GM19023 (cell line): ENCODE results near the gene NPL.

ENCODE experiments used
- ATAC-seq: cut with Tn5 transposase; IDR thresholded peaks from one replicate; pipeline ENCODE4 v1.9.1; 2021; ENCODE audit warnings: mild to moderate bottlenecking, moderate library complexity; ENCODE audit not compliant: unreplicated experiment

The NPL gene

DNA sequence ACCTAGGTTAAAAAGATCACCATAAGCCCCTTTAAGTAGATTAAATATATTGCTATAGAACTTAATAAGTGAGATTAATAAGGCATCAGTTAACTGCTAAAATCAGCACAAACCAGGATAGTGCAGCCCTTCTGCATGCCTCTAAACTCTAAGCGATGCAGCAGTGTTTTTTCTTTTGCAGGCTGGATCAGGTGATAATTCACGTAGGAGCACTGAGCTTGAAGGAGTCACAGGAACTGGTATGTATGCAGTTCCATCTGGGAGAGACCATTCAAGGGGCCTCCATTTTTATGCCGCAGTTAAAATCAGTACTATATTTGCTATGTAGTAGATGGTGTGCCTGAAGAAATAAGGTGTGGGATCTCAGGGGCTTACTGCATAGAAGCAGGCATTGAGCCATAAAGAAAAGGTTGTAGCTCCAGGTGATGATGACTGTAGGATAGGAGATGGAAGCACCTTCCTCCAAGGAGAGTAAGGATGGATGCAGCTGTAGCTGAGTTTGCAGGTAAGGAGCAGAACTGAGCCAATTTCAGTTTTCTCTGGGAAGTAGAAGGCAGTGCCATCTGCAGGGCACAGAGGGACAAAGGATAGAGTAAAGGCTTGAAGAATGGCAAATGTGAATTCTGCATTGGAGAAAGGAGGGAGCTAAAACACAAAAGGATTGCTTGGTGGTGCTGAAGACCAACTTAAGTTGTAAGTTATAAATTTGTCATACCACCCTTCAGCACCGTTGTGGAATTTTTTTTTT is 22.6 kb downstream of the NPL start:
- no peak for ATAC-seq

DNA sequence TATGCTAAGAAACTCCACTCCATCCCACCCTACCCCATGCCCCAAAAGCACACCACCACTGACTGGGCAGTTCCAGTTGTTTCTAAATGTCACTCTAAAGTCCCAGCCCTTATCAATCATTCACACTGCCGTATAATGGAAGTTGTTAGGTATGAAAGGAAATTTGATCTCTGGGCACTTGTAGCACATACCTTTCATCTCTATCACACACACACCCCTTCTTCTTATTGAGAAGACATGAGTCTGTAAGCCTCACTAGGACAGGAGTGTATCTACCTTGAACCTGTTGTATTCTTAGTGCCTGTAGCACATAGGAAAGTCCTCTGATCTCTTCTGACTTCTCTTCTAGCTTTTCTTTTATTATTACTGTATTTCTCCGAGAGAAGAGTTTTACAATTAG is 27.3 kb downstream of the NPL start:
- no peak for ATAC-seq

DNA sequence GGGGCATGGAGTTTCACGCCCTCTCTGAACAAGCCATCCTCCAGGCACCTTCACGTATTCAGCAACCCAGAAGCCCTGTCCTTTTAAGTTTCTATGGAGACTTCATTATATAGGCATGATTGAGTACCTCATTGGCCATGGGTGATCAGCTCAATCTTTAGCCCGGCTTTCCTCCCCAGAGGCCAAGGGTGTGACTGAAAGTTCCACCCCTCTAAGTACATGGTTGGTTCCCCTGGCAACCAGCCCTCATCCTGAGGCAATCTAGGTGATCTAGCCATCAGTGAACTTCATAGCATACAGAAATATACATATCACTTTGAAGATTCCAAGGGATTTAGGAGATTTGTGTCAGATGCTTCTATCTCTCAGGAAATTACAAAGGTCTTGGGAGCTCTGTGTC is 28.2 kb downstream of the NPL start:
- ATAC-seq = no peak

DNA sequence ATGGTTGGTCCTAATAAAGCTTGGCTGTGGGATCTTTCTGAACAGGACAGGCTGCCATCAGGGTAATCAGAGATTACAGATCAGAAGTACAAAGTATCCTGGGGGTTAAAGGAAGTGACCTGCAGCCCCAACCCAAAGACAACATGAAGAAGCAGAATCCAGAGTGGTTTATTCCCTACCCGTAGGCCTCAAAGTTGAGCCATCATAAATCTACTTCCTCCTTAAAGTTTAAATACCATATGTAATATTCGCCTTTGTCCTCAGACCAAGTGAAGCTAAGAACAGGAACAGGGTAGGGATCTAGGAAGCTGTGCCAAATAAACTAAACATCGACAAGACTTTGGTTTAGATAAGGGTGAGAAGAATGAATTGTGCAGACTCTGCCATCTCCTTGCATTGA is 33.6 kb downstream of the NPL start:
- no peak for ATAC-seq

DNA sequence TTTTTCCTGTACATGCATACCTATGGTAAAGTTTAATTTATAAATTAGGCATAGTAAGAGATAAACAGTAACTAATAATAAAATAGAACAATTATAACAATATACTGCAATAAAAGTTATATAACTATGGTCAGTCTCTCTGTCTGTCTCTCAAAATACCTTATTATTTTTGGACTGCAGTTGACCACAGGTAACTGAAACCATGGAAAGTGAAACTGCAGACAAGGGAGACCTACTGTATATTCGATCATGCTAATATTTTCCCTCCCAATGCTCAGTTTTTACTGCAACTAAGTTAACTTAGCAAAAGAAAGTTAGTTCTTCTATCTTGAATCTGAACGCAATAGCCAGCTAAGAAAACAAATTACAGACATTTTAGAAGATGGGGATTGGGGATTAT is 37.3 kb downstream of the NPL start:
- ATAC-seq = no peak

DNA sequence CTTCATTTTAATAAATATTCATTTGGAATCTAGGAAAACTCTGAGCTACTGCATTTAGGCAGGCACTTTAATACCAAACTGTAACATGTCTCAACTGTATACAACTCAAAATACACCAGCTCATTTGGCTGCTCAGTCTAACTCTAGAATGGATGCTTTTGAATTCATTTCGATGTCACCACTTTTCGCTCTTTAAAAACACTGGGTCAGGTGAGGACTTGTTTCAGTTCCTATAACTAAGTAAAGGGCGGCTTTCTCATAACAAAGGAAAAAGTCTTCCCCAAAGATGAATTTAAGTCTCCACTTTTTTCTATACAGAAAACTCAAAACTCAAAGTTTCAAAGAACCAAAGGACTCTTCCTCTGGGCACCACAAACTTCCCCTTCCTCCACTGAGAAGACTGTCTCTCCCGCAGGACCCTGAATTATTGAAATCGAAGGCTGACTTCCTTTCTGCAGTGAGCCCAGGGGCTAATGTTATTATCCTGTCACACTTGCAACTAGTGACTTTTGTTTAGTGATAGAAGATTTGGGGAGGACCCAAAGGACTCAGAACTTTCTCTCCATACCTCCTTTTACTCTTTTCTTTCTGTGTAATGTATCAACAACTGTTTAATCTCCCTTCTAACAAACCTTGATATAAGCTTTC is 39.8 kb downstream of the NPL start:
- ATAC-seq = peak; percentile 58

DNA sequence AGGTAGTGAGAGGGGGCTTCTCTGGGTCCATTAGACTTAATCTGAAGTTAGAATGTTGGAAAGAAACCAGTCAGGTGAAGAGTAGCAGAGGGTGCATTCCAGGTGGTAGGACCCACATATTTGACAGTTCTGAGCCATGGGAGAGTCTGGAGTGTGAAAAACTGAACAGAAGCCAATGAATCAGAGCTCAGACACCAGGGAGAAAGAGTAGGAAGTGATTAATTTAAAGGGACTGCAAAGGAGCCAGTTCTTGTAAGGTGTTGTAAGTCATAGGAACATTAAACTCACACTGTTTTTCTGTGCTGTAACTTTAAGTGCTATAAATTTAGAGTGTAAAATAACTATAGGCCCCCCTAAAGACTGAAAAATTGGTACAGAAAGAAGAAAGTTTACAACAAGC is 43.7 kb downstream of the NPL start:
- ATAC-seq = no peak

DNA sequence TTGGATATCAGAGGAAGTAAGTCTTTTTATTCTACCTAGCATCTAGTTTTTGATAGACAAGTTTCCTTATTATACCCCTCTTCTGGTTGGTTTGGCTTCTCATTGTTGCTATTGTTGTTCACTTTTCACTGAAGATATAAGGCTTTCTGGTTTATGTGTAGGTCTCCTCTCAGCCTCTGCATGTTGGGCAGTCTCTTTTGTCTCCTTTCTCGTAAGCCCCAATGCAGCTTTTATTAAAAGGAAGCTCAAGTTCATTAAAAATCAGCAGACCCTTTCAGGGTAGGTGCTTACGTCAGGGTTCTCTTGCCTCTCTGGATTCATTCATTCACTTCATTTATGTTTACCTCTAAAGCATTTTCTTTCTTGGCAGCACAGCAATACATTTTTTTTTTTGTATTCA is 44.8 kb downstream of the NPL start:
- ATAC-seq = no peak

DNA sequence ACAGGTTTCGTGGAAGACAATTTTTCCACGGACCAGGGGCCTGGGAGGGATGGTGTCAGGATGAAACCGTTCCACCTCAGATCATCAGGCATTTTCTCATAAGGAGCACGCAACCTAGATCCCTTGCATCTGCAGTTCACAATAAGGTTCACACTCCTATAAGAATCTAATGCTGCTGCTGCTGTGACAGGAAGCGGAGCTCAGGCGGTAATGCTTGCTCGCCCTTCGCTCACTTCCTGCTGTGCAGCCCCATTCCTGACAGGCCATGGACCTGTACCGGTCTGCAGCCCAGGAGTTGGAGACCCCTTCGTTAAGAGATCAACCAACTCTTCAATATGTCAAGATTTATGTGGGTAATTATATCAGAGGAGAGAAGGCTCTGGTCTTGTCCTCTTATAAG is 46.2 kb downstream of the NPL start:
- ATAC-seq = no peak

DNA sequence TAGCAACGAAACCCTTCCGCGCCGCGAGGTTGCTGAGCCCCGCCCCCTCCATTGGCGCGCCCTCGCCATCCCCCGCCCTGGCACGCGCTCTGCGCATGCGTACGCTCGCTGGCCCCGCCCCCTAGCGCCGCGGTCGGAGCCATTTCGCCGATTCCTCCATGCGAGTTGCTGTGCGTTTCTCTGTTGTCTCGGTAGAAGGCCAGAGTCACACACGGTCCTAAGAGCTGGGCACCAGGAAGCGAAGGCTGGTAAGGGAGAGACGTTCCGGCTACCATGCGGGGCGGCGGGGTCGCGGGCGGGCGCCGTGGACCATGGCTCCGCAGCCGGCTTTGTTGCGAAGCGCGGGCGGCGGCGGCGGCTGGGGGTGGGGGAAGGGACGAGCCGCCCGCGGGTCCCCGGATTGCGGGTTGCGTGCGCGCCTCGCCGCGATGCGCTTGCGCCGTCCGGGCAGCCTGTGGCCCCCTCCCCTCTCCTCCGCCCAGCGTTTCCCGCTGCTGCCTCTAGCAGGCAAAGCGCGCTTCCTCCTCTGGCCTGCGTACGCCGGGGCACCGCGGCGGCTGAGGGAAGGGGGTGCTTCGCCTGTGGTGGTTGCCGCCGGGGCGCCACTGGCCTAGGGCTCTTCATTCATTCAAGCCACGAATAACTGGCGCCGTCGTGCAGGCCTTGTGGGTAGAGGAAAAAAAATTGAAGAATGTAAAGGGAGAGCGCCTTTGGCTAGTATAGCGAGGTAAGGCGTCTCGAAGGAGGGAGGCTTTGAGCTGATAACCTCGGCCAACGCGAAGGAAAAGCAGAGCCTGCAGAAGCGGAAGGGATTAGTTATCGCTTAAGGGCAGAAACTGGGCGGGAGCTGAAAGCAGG is 49.9 kb downstream of the NPL start, which contains the start of gene DHX9:
DHX9 (plus strand) TSS at position 139 of the 858 bp plus-strand sequence. CDS start 3,220 bp downstream, outside the sequence.
- peak; percentile 75 for ATAC-seq

DNA sequence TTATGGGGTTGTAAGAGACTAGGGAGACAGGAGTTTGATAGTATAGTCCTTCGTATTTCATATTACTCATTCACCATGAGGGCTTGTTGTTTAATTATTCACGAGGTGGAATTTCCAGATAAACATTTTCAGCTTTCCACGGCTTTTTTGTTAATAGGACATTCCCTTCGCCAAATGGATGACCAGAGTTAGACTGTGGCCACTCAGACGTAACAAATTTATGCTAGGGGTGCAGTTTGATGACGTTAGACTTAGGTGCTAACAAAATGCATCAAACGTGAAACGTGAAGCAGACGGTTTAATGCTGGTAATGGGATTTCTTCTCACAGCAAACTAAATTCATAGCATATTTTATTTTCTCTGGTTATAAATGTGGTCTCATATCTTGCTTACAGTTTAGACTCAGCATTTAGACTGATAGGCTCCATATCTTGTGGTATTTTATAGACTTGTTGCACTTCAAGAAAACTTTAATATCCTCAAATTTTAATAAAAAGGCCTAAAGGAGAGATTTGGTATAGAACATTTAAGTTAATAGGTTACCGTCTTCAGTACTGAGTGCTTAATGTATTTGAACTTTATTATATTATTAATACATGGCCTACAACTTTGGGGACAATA is 51.9 kb downstream of the NPL start:
- no peak for ATAC-seq

DNA sequence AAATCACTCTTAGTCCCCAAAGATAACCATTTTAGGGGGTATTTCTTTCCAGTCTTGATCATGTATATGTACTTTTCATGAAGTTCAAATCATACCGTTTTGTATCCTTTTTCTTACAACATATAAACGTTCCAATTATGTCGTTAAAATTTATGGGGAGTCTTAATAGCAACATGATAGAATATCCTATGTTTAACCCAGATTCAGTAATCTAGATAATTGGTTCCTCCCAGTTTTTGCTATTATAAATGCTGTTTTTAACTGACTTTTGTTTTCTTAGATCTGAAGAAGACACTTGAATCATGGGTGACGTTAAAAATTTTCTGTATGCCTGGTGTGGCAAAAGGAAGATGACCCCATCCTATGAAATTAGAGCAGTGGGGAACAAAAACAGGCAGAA is 52.7 kb downstream of the NPL start:
- ATAC-seq = no peak

DNA sequence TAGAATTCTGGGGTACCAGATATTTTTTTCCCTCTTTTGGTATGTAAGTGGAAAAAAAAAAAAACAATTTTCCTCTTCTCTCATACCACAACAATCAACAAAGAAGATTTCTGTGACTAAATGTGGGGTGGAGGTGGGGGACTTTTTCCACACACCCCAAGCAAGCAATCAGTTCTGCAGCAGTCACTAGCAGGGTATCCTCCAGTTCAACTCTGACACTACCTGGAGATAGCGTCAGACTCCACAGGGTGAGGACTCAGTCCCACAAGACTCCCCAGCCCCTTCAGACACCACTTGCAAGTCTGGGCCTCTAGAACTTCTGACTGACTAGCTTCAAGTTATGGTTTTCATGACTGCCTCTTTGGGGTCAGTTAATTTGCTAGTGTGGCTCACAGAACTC is 55.8 kb downstream of the NPL start:
- ATAC-seq = no peak

DNA sequence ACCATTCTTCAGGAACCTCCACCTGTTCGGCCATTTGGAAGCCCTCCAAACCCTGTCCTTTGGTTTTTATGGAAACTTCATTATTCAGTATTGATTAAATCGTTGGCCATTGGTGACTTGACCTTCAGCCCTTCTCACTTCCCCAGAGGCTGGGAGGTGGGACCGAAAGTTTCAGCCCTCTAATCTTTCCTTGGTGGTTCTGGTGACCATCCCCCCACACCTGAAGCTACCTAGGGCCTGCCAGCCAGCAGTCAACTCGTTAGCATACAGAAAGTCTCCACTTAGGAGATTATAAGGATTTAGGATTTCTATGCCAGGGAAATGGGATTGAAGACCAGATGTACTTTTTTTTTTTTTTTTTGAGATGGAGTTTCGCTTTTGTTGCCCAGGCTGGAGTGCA is 56.3 kb downstream of the NPL start:
- no peak for ATAC-seq

DNA sequence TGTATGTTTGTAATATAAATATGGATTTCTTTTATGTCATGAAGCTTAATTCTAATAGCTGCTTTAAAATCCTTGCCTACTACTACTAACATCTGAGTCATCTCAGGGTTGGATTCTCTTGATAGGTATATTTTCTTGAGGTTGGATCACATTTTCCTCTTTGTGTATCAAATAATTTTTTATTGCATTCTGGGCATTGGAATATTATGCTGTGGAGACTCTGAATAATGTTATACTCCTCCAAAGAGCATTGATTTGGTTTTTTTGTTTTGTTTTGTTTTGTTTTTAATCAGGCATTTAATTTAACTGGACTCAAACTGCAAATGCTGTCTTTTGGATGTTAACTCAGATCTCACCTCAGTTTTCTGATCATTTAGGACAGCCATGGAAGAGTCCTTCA is 57.5 kb downstream of the NPL start:
- no peak for ATAC-seq

DNA sequence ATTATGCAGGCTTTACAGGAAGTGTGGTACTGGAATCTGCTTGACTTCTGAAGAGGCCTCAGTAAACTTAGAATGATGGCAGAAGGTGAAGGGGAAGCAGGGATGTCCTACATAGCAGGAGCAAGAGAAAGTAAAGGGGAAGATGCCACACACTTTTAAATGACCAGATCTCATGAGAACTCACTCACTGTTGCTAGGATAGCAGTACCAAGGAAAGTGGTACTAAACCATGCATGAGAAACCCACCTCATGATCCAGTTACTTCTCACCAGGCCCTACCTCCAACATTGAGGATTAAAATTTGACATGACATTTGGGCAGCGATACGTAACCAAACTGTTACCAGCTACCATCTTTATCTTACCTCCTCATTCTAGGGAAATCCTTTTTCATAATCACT is 59.2 kb downstream of the NPL start:
- no peak for ATAC-seq

DNA sequence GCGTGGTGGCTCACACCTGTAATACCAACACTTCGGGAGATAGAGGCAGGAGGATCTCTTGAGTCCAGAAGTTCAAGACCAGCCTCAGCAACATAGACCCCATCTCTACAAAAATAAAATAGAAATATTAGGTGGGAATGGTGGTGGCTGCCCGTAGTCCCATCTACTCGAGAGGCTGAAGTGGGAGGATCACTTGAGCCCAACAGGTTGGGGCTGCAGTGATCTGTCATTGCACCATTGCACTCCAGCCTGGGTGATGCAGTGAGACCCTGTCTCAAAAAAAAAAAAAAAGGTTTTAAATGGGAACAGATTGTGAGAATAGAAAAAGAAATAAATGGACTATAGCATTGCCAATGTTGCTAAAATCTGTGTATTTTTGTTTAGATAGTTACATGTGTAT is 60.7 kb downstream of the NPL start:
- no peak for ATAC-seq

DNA sequence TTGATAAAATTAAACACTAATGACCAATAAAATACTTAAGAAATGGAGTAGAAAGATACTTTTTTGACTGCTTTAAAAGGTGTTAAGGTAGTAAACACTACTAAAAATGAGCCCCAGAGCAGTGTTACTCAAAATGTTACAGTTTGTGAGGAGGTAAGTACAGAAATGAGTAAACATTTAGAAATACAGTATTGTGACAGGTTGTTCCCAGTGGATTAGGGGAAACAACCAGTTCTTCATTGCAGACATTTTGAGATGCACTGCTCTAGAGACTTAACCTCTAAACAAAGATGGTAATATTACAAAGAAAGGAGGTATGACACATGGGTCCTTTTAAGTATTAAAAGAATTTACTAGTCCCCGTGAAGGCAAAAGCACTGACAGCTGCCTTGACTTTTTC is 62.3 kb downstream of the NPL start:
- no peak for ATAC-seq

DNA sequence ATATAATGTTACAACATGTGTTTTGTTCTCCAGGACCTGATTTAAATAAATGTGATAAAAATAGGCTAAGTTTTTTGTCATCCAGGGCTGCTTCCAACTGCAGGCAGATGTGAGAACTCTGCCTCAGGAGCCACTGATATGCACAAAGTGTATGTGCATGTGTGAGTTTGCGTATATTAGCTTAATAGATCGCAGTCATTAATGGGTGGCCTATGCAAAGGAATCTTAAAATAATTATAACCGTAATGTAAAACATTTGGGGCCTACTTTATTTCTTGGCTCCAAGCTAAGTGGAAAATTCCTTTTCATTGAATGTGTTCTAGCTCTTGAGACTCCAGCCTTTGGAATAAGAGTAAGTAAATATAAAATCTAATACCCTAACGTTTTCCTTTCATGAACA is 66.3 kb downstream of the NPL start:
- ATAC-seq = no peak

DNA sequence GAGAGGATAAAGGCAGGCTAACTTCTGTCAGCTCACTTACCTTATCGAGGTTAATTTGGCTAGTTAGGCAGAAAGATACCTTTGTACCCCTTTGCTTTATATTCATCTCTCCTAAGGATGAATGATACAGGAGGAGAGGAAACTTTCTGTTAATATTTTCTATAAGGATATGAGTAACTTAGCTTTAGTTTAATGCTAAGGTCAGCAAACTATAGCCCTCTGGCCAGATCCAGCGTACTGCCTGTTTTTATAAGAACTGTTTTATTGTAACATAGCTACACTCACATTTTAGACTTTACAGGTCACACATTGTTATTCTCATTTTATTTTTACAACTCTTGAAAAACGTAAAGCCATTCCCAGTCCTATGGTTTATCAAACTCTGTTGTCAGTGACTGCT is 67.6 kb downstream of the NPL start:
- ATAC-seq = no peak

DNA sequence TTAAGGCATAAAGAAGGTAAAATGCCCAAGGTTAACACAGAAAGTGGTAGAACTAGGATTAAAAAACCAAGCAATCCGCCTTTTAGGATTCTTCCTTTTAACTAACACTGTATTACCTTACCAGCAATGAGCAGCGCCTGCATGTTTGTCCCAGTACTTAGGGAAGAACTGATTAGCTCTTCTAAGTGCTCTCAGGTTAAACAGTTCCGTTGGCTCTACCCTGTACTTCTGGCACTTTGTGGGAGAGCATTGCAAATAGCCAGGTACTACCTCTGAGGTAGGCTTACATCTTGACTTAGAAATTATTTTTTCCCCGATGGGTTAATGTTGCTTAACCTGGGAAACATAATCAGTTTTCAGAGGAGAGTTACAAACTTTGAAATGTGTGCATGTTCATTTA is 71.1 kb downstream of the NPL start:
- ATAC-seq = no peak
